Measurements from ENCODE around the gene BEND6. TPM values are rescaled to one million over a fixed set of nuclear protein-coding genes. Genes with fewer than 3 reads are reported as not detected.

BEND6 gene, protein sequence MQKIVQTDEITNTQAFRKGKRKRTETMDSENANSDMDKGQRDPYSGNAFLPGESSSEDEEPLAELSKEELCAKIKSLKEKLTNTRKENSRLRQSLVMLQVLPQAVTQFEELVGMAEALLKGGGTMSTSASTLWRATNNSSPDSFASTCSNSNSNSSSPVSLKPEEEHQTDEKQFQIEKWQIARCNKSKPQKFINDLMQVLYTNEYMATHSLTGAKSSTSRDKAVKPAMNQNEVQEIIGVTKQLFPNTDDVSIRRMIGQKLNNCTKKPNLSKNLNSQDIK
- under 1 TPM in 1 of 2 donors, not detected in 1; 0.26 TPM for total RNA-seq

DNA sequence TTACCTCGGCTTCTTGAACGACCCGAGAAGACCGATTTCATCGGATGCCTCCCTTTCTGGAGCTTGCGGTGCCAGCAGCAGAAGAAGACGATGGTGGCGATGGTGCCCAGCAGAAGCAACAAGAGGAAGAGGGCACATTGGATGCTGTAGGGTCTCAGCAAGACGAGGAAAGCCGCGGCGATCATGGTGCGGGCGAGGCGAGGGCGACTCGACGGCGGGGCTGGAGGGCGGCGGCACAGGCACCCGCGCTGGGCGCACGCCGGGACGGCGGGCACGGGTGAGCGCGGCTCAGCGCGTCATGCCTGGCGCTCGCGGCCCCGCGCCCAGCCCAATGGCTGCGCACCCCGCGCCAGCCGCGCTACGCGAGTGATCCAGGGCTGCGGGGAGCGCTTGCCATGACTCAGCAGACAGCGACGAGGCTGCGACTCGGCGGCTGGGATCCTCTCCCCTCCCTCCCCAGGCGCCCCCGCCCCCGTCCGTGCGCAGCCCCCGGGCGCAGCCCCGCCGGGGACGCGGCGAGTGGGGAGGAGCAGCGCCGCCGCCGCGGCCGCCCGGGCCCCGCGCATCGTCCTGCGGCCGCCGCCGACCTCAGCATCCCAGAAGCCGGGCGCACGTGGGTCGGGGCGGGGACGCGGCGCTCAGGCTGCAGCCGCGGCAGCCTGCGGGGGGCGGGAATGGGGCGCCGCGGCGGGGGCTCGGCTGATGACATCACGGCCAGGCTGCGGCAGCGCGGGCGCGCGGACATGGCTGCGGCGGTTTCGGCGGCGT is at the start of gene BEND6:
BEND6 (plus strand) TSS at position 705 of the 768 bp plus-strand sequence. CDS start 26,704 bp downstream, outside the sequence.
- H3K4me1 ChIP-seq = peaks cover 12% of the 10 kb centered on the region
- H3K36me3 ChIP-seq (replicated peaks in 1 of 2; ENCODE audit: insufficient read depth in 1 of 2, low read depth in 2 of 2) = no peaks in the 10 kb centered on the region
- H3K9me3 ChIP-seq = no peaks in the 10 kb centered on the region
- peak; percentile 27 to 47 (median 30) for DNase-seq
- intact Hi-C loops (cut with DNase I) = no loop called here
- TF ChIP-seq, protein P1, sequence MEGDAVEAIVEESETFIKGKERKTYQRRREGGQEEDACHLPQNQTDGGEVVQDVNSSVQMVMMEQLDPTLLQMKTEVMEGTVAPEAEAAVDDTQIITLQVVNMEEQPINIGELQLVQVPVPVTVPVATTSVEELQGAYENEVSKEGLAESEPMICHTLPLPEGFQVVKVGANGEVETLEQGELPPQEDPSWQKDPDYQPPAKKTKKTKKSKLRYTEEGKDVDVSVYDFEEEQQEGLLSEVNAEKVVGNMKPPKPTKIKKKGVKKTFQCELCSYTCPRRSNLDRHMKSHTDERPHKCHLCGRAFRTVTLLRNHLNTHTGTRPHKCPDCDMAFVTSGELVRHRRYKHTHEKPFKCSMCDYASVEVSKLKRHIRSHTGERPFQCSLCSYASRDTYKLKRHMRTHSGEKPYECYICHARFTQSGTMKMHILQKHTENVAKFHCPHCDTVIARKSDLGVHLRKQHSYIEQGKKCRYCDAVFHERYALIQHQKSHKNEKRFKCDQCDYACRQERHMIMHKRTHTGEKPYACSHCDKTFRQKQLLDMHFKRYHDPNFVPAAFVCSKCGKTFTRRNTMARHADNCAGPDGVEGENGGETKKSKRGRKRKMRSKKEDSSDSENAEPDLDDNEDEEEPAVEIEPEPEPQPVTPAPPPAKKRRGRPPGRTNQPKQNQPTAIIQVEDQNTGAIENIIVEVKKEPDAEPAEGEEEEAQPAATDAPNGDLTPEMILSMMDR (IDR thresholded peaks at IDR 0.05) = no peak
- no peak for TF ChIP-seq POLR2A (IDR thresholded peaks at IDR 0.05)
- 1 to 3% methylated on average over 19 to 95 of the region's 107 CpGs for WGBS, 2 donors
- H3K27me3 ChIP-seq = peaks cover 0 to 5% of the 10 kb centered on the region in 2 donors
- ATAC-seq = peak; percentile 61
- no peak within 1 kb of the TSS for H3K4me3 ChIP-seq
- H3K27ac ChIP-seq = no peak within 1 kb of the TSS

DNA sequence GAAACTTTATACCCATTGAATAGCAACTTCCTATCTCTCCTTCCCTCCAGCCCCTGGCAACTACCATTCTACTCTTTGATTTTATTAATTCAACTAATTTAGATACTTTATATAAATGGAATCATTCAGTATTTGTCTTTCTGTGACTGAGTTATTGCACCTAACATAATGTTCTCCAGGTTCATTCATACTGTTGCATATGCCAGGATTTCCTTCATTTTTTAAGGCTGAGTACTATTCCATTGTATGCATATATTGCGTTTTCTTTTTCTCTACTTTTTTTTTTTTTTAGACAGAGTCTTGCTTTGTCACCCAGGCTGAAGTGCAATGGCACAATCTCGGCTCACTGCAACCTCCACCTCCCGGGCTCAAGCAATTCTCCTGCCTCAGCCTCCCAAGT is 49.5 kb upstream of the BEND6 start:
- H3K27me3 ChIP-seq = no peaks in the 10 kb centered on the region
- 76 to 88% methylated on average over 3 of the region's 3 CpGs for WGBS, 2 donors
- no peaks in the 10 kb centered on the region for H3K36me3 ChIP-seq (replicated peaks in 1 of 2; ENCODE audit: insufficient read depth in 1 of 2, low read depth in 2 of 2)
- TF ChIP-seq, protein P1 (IDR thresholded peaks at IDR 0.05) = no peak
- TF ChIP-seq POLR2A (IDR thresholded peaks at IDR 0.05) = no peak
- no peaks in the 10 kb centered on the region for H3K4me1 ChIP-seq
- no peak overlapping the region for H3K27ac ChIP-seq
- intact Hi-C loops (cut with DNase I) = loop anchor here (5.0 kb wide), 1 partner anchor 407 kb away; no protein-coding TSS in a partner anchor
- no peaks in the 10 kb centered on the region for H3K9me3 ChIP-seq
- no peak overlapping the region for H3K4me3 ChIP-seq
- no peak for ATAC-seq
- DNase-seq = no peak

DNA sequence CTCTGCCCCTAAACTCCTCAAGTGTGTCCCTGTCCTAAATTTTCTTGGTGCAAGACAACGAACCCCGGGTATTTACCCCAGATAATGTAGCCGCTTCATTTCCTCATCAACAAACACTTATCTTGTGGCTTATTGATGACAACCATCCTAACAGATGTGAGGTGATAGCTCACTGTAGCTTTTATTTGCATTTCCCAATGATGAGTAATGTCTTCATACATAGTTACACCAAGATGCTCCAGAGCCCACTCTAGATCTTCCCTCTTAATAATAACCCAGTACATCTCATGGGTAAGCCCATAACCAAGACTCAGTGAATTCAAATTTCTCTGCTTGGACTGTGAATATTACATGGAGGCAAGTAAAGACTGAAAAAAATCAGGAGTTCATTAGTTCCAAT is 48.2 kb upstream of the BEND6 start:
- TF ChIP-seq, protein P1 (IDR thresholded peaks at IDR 0.05) = no peak
- no peak for TF ChIP-seq POLR2A (IDR thresholded peaks at IDR 0.05)
- WGBS, 2 donors = 37 to 52% methylated on average over 3 of the region's 3 CpGs
- intact Hi-C loops (cut with DNase I) = loop anchor here (5.0 kb wide), 1 partner anchor 406 kb away; no protein-coding TSS in a partner anchor
- Histone ChIP-seq H3K27me3 (no peaks in the 10 kb centered on the region), H3K9me3 (no peaks in the 10 kb centered on the region), H3K4me3 (no peak overlapping the region), H3K36me3 (replicated peaks in 1 of 2; ENCODE audit: insufficient read depth in 1 of 2, low read depth in 2 of 2) (no peaks in the 10 kb centered on the region), H3K27ac (no peak overlapping the region), H3K4me1 (no peaks in the 10 kb centered on the region)
- ATAC-seq (no peak), DNase-seq (no peak)

DNA sequence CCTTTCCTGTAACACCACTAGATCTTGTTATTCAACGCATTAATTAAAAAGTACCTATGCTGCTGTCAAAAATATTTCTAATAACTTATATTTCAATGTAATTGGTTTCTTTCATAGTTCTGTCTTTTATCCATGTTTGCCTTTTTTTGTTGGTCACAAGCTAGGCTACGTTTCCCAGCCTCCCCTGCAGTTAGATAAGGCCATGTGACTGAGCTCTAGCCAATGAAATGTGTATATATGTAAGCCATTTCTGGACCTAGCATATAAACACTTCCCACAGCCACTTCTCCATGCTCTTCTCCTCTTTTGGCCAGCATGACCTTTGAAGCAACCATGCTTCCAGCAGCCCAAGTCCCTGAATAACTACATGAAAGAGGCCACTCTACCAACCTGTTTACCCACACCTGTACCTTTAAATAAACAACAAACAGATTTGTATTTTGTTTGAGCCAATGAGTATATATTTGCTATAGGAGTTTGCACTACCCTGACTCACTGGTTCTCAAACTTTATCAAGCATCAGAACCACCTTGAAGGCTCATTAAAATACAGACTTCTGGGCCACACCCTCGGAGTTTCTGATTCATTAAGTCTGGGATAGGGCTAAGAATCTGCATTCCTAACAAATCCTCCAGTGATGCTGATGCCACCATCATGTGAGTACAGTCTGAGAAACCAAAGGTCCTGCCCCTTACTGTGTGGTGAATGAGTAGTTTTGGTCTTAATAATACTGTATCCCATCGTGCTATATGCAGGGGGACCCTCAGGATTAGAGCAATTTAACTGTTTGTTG is 45.6 kb upstream of the BEND6 start:
- no peaks in the 10 kb centered on the region for H3K36me3 ChIP-seq (replicated peaks in 1 of 2; ENCODE audit: insufficient read depth in 1 of 2, low read depth in 2 of 2)
- H3K4me1 ChIP-seq = no peaks in the 10 kb centered on the region
- no peak overlapping the region for H3K27ac ChIP-seq
- DNase-seq (no peak), ATAC-seq (no peak)
- no peaks in the 10 kb centered on the region for H3K27me3 ChIP-seq
- 43 to 47% methylated on average over 4 of the region's 4 CpGs for WGBS, 2 donors
- no peaks in the 10 kb centered on the region for H3K9me3 ChIP-seq
- no peak overlapping the region for H3K4me3 ChIP-seq
- TF ChIP-seq POLR2A (IDR thresholded peaks at IDR 0.05) = no peak
- TF ChIP-seq, protein P1 (IDR thresholded peaks at IDR 0.05) = no peak
- intact Hi-C loops (cut with DNase I) = loop anchor here (5.0 kb wide), 1 partner anchor 403 kb away; no protein-coding TSS in a partner anchor

Data from body of pancreas (tissue), 4 donors.